EH (cell line): ENCODE measurements around the gene PRPF40A.

Experiments
- DNase-seq: peaks from one replicate; pipeline ENCODE4 v3.0.0-alpha.2; 2015; ENCODE audit warnings: low read depth

The PRPF40A gene

DNA sequence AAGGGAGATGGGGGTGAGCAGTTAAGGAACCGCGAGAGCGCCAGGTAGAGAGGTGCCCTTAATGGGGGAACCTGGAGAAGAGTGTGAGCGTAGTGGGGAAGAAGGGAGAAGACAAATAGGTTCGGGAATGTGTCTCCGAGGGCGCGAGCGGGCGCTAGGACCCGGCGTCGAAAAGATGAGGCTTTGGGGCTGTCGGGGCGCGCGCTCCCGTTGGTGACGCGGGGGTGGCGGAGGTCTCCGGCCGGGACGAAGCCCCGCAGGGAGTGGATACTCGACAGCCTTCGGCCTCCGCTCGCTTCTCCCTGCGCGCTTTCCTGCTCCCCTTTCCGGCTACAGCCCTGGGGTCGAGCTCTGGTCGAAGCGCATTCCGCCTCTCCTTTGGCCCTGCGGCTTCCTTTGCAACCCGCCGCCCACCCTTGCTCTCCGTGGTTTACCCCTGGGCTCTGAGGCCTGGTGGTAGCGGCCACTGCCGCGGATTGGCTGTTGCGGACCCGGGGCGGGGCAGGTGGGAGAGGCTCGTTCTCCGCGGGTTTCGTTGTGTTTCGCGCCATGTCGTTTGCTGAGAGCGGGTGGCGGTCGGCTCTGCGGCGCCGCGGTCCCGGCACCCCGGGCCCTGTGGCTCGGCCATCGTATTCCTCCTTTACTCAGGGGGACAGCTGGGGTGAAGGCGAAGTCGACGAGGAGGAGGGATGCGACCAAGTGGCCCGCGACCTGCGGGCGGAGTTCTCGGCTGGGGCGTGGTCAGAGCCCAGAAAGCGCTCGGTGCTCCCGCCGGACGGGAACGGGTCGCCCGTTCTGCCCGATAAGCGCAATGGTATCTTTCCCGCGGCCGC lies 1.0 kb upstream of the PRPF40A start, which contains the start of gene ARL6IP6:
Gene ARL6IP6 (plus strand): TSS at position 545 of the 833 bp plus-strand sequence. CDS start 5 bp downstream, at position 550.
- DNase-seq: peak; percentile 90

DNA sequence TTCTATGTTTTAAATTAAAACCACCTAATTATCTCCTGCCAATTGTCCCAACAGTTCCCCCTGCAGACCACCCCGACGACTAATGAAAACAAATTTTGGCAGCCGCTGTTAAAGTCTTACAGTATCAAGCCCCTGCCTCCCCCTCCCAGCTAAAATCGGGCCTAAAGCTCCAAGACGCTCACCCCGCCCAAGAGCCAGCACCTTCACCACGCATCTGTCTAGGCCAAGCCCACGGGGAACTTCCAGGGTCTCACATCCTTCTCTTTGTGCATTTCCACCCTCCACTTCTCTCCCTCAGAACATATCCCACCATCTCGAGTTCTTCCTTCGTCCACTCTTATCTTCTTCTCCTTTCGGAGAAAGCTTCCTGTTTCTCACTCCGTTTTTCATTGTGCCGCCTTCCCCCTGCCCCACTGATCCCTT lies 445 bp downstream of the PRPF40A start:
- no peak for DNase-seq

DNA sequence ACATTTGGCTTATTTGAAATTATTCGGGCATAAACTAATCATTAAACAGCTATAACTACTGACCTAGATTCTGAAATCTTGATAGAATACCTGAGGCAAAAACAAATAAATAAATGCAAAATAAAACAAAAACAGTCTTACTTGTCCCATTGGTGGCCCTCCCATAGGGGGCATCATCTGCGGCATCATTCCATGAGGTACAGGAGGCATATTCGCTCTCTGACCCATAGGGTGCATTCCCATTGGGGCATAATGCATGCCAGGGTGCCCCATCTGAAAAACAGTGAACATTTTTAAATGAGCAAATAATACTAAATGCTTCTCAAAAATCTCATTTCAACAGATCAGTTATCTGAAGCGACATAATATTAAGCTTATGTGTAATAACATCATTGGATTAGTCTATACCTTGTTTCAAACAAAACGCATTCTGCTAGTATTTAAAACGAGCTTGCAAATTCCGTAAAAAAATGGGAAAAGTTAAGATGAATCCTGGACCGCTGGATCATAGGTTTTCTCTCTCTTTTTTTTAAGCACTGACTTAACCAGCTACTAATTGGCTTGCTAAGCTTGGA lies 1.3 kb downstream of the PRPF40A start:
- no peak for DNase-seq

DNA sequence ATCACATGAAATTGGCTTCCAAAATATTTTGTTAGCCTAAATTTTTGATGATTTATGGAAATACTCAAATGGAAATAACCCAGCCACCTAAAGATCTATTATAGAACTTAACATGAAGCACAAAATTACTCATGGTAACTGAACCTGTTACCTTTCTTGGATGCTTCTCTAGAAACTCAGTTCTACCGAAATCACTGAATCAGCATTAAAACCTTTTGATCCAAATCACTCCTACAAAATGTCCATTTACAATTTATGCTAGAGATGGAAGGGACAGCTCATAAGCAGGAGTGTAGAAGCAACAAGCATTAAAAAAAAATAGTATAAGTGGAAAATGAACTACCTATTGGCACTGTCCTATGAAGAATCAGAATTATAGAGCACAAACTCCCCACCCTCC lies 2.1 kb downstream of the PRPF40A start:
- no peak for DNase-seq

DNA sequence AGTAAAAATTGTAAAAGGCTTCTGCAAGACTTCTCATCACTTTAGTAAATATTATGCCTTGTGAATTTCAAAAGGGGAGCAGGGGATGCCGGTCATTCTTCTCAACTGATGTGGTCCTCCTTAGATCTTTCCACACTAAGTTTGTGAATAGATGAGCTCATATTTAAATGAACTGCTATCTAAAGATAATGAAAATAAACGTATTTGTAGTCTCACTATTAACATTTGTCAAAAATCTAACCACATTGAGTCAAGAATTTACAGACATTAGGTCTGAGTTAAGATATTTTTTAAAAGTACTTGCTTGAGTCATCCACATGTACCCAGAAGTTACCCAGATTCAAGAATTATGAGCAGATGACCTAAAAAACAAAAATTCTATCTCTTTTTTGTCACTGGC lies 6.5 kb downstream of the PRPF40A start:
- DNase-seq: peak; percentile 79

DNA sequence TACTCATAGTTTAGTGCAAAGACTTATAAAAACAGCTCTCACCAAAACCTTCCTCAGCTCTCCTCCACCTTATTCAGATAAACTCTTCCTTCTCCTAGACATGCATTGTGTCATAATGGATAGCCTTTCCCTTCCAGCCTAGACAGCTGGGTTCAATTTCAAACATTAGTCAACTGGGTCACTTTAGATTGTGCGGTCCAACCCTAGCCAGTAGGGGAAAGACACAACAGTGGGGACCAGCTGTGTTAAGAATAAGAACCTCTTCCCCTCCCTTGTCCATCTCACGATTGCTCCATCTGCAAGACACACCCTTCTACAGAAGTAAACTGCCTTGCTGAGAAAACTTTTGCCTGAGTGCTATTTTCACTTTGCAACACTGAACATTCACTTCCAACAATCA lies 8.5 kb downstream of the PRPF40A start:
- DNase-seq: no peak

DNA sequence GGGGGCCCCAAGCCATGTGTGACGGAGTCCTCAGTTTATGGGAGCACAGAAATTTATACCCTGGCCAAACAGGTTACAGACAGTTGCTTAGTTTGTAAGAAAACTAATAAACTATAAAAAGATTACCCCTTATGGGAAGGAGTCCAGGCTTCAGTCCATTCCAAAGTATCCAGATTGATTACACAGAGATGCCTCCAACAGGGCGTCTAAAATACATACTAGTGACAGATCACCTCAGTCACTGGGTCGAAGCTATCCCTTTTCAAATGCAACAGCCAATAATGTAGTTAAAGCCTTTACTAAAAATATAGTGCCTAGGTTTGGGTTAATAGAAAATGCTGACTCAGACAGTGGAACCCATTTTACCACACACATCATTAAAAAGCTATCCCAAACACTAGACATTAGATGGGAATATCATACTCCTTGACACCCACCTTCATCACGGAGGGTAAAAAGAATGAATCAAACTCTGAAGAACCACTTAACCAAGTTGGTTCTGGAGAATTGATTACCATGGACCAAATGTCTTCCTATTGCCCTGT lies 10.7 kb downstream of the PRPF40A start:
- DNase-seq: no peak

DNA sequence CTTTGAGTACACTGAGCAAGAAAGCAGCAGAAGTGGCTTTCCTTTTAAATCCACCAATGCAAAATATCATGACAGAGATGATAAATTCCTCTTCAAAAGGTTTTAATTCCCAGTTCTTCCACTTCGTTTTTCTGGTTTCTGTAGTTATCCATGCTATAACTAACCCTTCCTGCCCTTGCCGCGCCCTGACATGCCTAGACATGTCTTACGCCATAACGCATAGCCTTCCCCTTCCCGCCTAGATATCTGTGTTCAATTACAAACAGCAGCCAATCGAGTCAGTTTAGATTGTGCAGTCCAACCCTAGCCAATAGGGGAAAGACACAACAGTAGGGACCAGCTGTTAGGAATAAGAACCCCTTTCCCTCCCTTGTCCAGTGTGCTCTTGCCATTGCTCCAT lies 16.1 kb downstream of the PRPF40A start:
- DNase-seq: no peak

DNA sequence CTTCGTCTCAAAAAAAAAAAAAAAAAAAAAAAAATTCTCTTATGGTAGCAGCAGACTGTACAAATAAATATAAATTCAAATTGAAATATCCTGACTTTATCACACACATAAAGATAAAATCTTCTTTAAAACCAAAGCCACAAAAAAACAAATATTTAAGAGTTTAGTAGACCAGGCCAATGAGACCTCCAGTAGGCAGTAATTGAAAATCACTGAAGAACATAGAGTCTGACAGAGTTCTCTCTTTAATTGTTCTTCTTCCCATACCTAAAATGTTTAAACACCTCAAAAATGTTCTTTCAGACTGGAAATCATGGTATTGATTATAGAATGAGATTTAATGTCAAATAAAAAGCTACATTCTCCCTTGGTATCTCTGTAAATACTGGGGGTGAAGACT lies 20.8 kb downstream of the PRPF40A start:
- DNase-seq: peak; percentile 57

DNA sequence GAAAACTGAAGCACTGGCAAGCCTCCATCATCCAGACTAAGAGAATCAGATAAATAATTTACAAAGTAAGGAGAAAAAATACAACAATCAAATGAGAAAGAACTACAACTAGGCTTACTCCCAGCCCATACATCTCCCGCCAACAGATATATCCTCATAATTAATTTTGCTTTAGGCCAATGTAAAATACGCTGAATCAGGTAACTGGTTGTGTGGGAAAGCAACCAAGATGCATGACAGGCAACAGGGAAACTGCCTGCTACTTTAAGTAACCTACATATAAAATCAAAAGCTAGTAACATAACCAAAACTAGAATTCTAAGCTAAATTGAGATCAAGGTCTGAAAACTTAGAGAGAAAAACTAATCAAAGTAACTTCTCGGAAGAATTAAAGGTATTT lies 21.5 kb downstream of the PRPF40A start:
- DNase-seq: no peak

DNA sequence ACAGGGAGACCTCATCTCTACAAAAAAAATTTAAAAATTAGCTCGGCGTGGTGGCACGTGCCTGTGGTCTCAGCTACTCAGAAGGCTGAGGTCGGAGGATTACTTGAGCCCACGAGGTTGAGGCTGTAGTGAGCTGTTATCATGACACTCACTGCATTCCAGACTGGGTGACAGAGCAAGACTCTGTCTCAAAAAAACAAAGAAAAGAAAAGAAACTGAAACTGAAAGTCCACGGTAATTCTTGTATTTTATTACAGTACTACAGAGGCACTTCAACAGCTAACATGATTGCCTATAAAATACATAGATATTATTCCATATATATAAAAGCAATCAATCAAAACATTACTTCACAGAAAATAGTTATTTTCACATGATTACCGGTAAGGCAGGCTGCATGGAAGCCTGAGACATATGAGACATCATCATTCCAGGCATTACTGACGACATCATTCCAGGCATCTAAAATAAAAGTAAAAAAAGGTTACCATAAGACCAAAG lies 23.1 kb downstream of the PRPF40A start:
- peak; percentile 80 for DNase-seq

DNA sequence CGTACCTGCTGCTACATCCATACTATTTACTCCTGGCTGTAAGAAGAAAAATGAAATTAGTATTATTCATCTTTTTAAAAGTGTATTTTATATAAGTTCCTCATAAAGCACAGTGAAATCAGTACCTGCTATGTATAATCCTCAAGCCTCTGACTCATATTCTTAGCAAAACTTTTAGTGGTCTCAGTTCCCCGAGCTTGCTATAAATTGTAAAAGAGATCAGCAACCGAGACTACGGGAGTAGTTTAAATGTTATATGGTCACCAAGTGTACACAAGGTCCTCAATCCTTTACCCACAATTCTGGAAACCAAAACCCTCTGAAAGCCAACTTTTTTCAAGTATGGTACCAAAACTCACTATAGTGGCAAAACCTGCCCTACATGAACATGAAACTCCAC lies 24.2 kb downstream of the PRPF40A start:
- no peak for DNase-seq

DNA sequence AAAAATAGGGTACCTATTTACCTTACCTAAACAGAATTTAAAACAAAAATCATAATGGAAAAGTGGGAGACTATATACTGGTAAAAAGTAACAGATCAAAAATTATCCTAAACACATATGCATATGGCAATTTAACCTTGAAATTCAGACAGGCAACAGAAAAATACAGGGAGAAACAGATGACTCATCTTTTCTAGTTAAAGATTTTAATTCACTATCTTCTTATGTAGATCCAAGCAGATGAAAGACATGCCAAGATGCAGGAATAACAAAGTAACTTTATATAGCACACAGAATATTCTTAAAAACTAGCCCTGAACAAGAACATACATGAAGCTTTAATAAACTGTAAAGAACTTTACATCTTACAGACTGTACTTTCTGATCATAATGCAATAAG lies 30.9 kb downstream of the PRPF40A start:
- DNase-seq: no peak

DNA sequence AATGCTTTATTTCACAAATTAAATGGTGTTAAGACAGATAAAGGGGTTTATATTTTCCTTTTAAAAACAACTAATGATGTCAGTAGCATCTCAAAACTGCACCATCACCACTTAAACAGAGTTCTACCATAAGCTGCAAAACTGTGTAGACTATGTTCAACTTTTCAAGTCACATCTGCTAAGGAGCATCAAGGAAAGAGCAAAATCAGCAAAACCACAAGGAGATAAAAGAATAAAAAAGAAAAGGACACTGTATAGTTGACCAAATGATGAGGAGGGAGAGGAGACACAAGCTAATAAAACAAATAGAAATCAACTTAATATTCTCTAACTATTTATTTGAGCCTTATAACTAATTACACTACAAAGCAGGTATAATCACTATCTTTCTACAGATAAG lies 33.9 kb downstream of the PRPF40A start:
- no peak for DNase-seq

DNA sequence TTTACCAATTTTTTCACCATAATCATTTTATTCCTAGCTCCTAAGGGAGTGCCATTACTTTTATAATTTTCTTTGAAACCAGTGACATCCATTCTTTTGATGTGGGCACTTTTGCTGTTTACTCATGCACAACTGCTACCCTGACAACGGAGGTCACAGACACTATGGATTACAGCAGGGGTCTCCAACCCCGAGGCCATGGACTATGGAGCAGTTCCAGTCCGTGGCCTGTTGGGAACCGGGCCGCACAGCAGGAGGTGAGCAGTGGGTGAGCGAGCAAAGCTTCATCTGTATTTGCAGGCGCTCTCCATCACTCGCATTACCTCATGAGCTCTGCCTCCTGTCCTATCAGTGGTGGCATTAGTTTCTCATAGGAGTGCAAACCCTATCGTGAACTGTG lies 34.6 kb downstream of the PRPF40A start:
- no peak for DNase-seq

DNA sequence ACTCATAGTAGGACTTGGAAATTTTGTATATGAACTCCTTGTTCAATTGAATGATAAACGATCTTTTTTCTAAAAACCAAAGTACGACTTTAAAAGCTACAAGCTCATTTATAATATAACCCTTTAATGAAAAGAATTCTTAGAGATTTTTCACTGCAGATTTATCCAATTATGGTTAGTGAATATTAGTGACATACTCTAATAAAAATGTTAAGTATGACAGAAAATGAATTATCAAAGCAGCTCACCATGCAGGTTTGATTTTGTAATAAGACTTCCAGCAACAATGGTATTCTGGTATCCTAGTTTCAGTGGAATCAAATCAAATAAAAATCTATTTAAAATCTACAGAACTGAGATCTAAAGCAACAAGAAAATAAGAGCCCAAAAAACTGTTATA lies 38.5 kb downstream of the PRPF40A start:
- no peak for DNase-seq

DNA sequence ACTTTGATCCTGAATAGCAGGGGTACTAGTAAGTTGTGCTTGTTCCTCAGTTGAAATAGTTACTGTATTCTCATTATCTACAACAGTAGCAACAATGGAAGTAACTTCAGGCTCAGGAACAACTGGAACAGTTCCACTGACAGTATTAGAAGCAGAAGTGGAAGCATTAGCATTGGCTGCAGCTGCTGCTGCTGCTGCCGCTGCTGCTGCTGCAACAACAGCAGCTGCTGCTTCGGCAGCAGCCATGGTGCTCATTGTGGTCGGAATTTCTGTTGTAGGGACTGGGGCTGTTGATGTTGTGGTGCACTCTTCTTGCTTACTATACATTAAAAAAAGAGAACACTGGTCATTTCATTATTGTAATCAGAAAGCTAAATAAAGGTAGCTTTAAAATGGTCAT lies 40.8 kb downstream of the PRPF40A start:
- no peak for DNase-seq

DNA sequence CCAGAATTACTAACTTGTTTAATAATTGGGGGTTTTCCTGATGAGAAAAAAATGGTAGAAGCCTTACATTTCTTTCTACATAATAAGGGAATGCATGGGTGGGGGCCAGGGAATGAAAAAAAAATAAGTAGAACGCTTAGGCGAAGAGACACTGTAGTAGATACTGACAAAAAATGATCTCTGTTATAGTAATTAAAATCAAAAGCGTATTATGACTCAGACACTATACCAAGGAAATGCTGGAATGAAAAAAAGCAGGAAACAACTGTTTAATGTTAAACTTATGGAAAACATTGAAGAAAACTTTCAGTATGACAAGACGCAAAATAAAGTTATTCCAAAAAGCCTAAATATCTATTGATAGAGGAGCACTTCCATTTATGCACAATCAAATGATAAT lies 42.9 kb downstream of the PRPF40A start:
- DNase-seq: no peak

DNA sequence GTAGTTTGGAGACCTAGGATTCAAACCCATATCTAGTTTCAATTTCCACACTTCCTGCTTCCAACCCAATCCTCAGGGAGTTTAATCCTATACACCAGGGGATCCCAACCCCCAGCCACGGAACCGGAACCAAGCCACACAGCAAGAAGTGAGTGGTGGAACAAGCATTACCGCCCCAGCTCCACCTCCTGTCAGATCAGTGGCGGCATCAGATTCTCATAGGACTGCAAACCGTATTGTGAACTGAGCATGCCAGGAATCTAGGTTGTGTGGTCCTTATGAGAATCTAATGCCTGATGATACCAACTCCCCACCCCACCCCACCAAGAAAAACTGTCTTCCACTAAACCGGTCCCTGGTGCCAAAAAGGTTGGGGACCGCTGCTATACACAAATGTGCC lies 52.5 kb downstream of the PRPF40A start:
- DNase-seq: no peak

DNA sequence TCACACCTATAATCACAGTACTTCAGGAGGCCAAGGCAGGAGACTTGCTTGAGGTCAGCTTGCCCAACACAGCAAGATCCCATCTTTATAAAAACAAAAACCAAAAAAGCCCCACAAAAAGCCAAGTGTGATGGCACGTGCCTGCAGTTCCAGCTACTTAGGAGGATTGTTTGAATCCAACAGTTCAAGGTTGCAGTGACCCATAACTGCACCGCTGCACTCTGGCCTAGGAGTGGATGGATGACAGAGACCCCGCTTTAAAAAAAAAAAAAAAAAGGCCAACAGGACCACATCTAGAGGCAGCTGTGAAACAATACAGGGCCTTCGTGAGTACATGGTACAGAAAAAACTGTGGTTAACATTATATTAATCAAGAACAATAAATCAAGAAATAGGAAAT lies 56.2 kb downstream of the PRPF40A start:
- DNase-seq: no peak

DNA sequence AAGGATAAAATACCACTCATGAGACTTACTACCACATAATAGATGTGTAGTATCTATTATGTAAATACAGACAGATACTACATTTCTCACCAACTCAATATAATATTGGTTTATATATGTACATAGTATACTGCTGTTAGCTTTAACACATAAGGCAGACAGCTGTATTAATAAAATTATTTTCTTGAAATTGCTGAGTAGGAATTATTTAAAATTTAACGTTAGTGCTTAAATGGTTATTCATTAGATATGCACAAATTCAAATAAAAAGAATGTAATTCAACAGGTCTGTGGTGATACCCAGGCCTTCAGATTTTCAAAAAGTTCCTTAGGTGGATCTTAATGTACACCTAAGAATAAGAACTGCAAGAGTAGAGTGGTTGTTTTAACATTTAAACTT lies 59.0 kb downstream of the PRPF40A start:
- DNase-seq: no peak

DNA sequence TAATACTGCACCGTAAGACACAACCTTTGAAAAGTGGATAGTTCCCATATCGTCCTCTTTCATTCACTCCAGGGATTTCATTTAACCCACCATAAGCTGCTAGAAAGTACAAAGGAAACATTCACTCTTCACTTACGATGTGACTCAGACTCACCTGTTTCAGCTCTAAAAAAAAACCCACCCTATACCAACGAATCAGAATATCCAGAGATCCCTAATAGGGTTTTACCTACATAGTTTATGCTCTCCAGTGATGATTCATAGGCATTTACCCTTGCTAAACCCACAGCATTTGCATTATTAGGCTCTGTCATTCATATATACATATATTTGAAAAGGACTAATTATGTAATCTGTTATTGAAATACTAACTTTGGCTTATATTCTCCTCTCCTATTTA lies 60.2 kb downstream of the PRPF40A start:
- DNase-seq: no peak

DNA sequence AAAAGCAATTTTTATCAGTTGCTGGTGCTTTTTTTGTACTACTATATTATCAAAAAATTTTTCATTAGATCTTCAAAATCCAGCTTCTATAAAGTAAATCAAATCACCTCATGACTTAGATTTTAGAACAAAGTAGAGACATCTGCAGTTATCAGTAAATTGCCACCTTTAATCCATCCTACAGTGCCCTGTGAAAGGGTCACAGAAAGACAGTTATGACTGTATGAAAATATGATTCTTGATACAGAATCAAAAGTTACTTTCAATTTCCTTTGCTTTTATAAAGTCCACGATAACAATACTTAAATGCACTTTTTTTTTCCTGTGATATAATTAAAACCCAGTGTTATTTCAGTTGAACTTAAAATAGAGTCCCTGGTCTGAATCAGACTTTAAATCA lies 61.4 kb downstream of the PRPF40A start:
- no peak for DNase-seq
